SK-N-MC (cell line): ENCODE measurements around the gene PSMD13.

ENCODE experiments used
- EZH2 ChIP-seq: fragments of 200-600 bp; sonication (generic); IDR thresholded peaks from one replicate; pipeline ENCODE4 v1.6.1; 2017; ENCODE audit warnings: antibody characterized with exemption
- FOXP2 ChIP-seq: optimal IDR thresholded peaks from 2 replicates; pipeline ENCODE3; 2011; ENCODE audit warnings: mild to moderate bottlenecking, moderate library complexity; ENCODE audit not compliant: insufficient read depth; ENCODE audit errors: extremely low read length, control extremely low read depth
- POLR2AphosphoS5 ChIP-seq: IDR thresholded peaks from 2 replicates; pipeline ENCODE4 v1.6.1; 2012; ENCODE audit warnings: mild to moderate bottlenecking, low read depth, low read length, borderline replicate concordance

GRCh38 chr11:210803-211180 is 26.0 kb upstream of the PSMD13 start:
- TF ChIP-seq EZH2 (no peak), FOXP2 (no peak), POLR2AphosphoS5 (no peak)
